ENCODE measurements around the gene HBP1.

The HBP1 gene

GRCh38 chr7:107157091-107157490, 11.7 kb upstream of the HBP1 start:
- no peak for DNase-seq

GRCh38 chr7:107158028-107158427, 10.8 kb upstream of the HBP1 start:
- DNase-seq = no peak

- DNase-seq = no peak
Measured at GRCh38 chr7:107160389-107160788, 8.4 kb upstream of the HBP1 start.

- no peak for DNase-seq
Measured at GRCh38 chr7:107161415-107161814, 7.4 kb upstream of the HBP1 start.

GRCh38 chr7:107162475-107162874, 6.3 kb upstream of the HBP1 start:
- DNase-seq = no peak

GRCh38 chr7:107164092-107164491, 4.7 kb upstream of the HBP1 start:
- no peak for DNase-seq

GRCh38 chr7:107165341-107165740, 3.5 kb upstream of the HBP1 start:
- no peak for DNase-seq

GRCh38 chr7:107166736-107167426, 1.9 kb upstream of the HBP1 start:
- no peak for DNase-seq

- peak; percentile 44 for DNase-seq
Measured at GRCh38 chr7:107167483-107168232, 1.1 kb upstream of the HBP1 start.

GRCh38 chr7:107169120-107170050, 582 bp downstream of the HBP1 start:
- DNase-seq = peak; percentile 73

- no peak for DNase-seq
Measured at GRCh38 chr7:107170051-107170915, 1.5 kb downstream of the HBP1 start.

- no peak for DNase-seq
Measured at GRCh38 chr7:107171496-107171895, 2.7 kb downstream of the HBP1 start.

- DNase-seq = no peak
Measured at GRCh38 chr7:107172276-107173032, 3.7 kb downstream of the HBP1 start.

GRCh38 chr7:107173191-107173590, 4.4 kb downstream of the HBP1 start:
- DNase-seq = no peak

- no peak for DNase-seq
Measured at GRCh38 chr7:107173691-107174406, 5.0 kb downstream of the HBP1 start.

GRCh38 chr7:107179326-107180164, 10.7 kb downstream of the HBP1 start:
- no peak for DNase-seq

- DNase-seq = peak; percentile 59
Measured at GRCh38 chr7:107180378-107180777, 11.6 kb downstream of the HBP1 start.

- no peak for DNase-seq
Measured at GRCh38 chr7:107181172-107181571, 12.4 kb downstream of the HBP1 start.

- DNase-seq = no peak
Measured at GRCh38 chr7:107185716-107186115, 16.9 kb downstream of the HBP1 start.

GRCh38 chr7:107186240-107186639, 17.4 kb downstream of the HBP1 start:
- DNase-seq = no peak
